Immature natural killer cell (primary cell): ENCODE measurements around the gene BEAN1. TPM values are rescaled to one million over a fixed set of nuclear protein-coding genes. Genes with fewer than 3 reads are reported as not detected.

Source experiments
- DNase-seq, 3 donors: peaks; one replicate each; pipeline ENCODE4 v3.0.0; 2022; ENCODE audit warnings: mixed read lengths in 1 of 3
- H3K27ac Mint-ChIP-seq, 6 donors: one replicate each; pipeline ENCODE4 v1.8.0; 2020; ENCODE audit warnings: mixed read lengths in 6 of 6, mild to moderate bottlenecking in 5 of 6, inconsistent platforms in 4 of 6, moderate library complexity in 3 of 6
- H3K27me3 Mint-ChIP-seq, 3 donors: one replicate each; pipeline ENCODE4 v1.8.0; 2020 to 2021; ENCODE audit warnings: low read depth in 3 of 3, mild to moderate bottlenecking in 3 of 3, mixed read lengths in 3 of 3, moderate library complexity in 3 of 3, inconsistent platforms in 1 of 3
- H3K36me3 Mint-ChIP-seq, 3 donors: one replicate each; pipeline ENCODE4 v1.8.0; 2020; ENCODE audit warnings: mixed read lengths in 3 of 3, inconsistent platforms in 2 of 3, mild to moderate bottlenecking in 2 of 3
- H3K4me1 Mint-ChIP-seq, 2 donors: one replicate each; pipeline ENCODE4 v1.8.0; 2020; ENCODE audit warnings: inconsistent platforms in 2 of 2, mild to moderate bottlenecking in 2 of 2, mixed read lengths in 2 of 2, moderate library complexity in 1 of 2
- H3K4me3 Mint-ChIP-seq, 5 donors: one replicate each; pipeline ENCODE4 v1.8.0; 2020; ENCODE audit warnings: mild to moderate bottlenecking in 5 of 5, mixed read lengths in 5 of 5, inconsistent platforms in 3 of 5, moderate library complexity in 3 of 5
- H3K9me3 Mint-ChIP-seq, 6 donors: one replicate each; pipeline ENCODE4 v1.8.0; 2020; ENCODE audit warnings: mild to moderate bottlenecking in 6 of 6, mixed read lengths in 6 of 6, inconsistent platforms in 4 of 6, moderate library complexity in 3 of 6
- polyA plus RNA-seq, 3 donors: library from polyadenylated mRNA; unstranded; fragments of 300-500 nt; fragmentation: Illumina TruSeq; gene quantifications; one replicate each; pipeline ENCODE4 v1.2.3, GENCODE V29; 2021

The BEAN1 gene
- under 1 TPM in 1 of 3 donors, not detected in 2; 0.32 TPM for polyA plus RNA-seq

- Mint-ChIP-seq H3K27me3 (peaks cover 22 to 27% (median 27%) of the 10 kb centered on the region in 3 donors), H3K4me1 (peaks cover 0 to 1% of the 10 kb centered on the region in 2 donors), H3K9me3 (peaks cover 0 to 2% (median 0%) of the 10 kb centered on the region in 6 donors), H3K4me3 (peak within 1 kb of the TSS in 4 of 5 donors; percentile 9 to 61 (median 40)), H3K27ac (no peak within 1 kb of the TSS), H3K36me3 (peaks cover 0 to 4% (median 0%) of the 10 kb centered on the region in 3 donors)
- no peak for DNase-seq
Observed at GRCh38 chr16:66427036-66427860, at the start of gene BEAN1. Gene BEAN1 (plus strand): TSS chr16:66427295. CDS start chr16:66437677, 10,382 bp downstream.

DNA sequence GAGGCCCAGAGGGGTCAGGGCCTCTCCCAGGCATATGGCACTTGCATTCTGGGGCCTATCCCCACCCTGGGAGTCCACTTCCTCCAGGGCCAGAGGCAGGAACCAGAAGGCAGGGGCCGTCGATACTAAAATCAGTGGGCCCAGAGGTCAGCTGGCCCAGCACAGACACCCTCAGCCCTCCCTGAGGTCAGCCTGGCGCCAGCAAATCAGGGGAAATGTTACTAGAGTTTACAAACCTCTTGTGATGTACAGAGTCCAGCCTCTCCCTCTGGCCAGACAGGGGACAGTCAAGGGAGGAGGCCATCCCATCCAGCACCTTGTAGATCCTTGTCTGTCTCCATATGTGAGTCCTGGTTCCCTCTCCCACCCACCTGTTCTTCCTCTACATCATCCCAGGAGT, 49.8 kb upstream of the BEAN1 start:
- H3K27ac Mint-ChIP-seq = no peak overlapping the region
- peaks cover 0 to 3% (median 0%) of the 10 kb centered on the region in 3 donors for H3K36me3 Mint-ChIP-seq
- H3K27me3 Mint-ChIP-seq = peaks cover 2 to 14% (median 9%) of the 10 kb centered on the region in 3 donors
- no peak overlapping the region for H3K4me3 Mint-ChIP-seq
- peaks cover 5 to 18% of the 10 kb centered on the region in 2 donors for H3K4me1 Mint-ChIP-seq
- H3K9me3 Mint-ChIP-seq = peaks cover 0 to 12% (median 2%) of the 10 kb centered on the region in 6 donors
- DNase-seq = no peak

DNA sequence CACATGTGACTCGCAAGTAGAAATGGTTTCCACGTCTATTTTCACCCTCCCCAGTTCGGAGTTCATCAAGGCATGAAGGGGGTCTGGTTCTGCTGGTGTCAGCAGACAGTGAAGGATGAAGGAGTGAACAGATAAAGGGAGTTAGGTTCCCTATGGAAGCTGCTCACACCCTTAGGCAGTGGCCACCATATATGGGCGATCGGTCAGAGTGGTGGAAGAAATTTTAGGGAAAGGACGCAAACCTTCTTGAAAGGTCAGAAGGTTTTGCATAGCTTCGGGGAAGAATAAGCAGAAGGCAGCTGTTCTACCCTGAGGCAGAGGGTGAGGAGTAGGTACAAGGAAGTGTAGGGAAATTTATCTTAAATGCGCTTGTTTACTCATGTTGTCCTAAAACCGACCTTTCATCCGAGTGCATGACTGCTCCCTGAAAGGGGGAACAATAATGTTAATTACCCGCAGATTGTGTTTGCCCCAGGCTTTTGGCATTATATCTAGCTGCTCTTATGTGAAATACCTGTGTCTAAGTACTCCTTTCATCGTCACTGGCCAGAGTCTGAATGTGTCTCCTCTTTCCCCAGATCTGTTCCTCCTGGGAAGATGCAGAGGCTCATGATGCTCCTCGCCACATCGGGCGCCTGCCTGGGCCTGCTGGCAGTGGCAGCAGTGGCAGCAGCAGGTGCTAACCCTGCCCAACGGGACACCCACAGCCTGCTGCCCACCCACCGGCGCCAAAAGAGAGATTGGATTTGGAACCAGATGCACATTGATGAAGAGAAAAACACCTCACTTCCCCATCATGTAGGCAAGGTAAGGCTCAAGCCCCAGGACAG, 48.1 kb upstream of the BEAN1 start:
- H3K4me1 Mint-ChIP-seq = peaks cover 5 to 18% of the 10 kb centered on the region in 2 donors
- H3K36me3 Mint-ChIP-seq = peaks cover 0 to 3% (median 0%) of the 10 kb centered on the region in 3 donors
- peaks cover 2 to 14% (median 9%) of the 10 kb centered on the region in 3 donors for H3K27me3 Mint-ChIP-seq
- peak overlapping the region; percentile 62 to 95 (median 80) for H3K27ac Mint-ChIP-seq
- DNase-seq = no peak
- peaks cover 0 to 12% (median 2%) of the 10 kb centered on the region in 6 donors for H3K9me3 Mint-ChIP-seq
- H3K4me3 Mint-ChIP-seq = peak overlapping the region in 1 of 5 donors; percentile 56

GRCh38 chr16:66379571-66379941, 47.5 kb upstream of the BEAN1 start:
- DNase-seq = peak; percentile 7 to 50 (median 42)
- peaks cover 0 to 12% (median 2%) of the 10 kb centered on the region in 6 donors for H3K9me3 Mint-ChIP-seq
- H3K36me3 Mint-ChIP-seq = peaks cover 0 to 3% (median 0%) of the 10 kb centered on the region in 3 donors
- H3K4me3 Mint-ChIP-seq = peak overlapping the region in 1 of 5 donors; percentile 56
- peak overlapping the region; percentile 62 to 95 (median 80) for H3K27ac Mint-ChIP-seq
- H3K4me1 Mint-ChIP-seq = peaks cover 5 to 18% of the 10 kb centered on the region in 2 donors
- peaks cover 2 to 14% (median 9%) of the 10 kb centered on the region in 3 donors for H3K27me3 Mint-ChIP-seq

DNA sequence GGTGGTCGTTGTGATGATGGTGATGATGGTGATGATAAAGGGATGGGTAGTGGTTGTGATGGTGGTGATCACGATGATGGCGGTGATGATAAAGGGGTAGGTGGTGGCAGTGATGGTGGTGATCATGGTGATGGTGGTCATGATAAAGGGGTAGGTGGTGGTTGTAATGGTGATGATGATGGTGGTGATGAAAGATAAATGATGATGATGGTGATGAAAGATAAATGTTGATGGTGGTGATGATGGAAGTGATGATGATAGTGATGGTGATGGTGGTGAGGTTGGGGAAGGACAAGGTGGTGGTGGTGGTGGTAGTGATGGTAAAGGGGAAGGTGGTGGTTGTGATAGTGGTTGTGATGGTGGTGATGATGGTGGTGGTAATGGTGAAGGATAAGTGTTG, 46.7 kb upstream of the BEAN1 start:
- H3K9me3 Mint-ChIP-seq = peaks cover 0 to 12% (median 2%) of the 10 kb centered on the region in 6 donors
- H3K4me3 Mint-ChIP-seq = peak overlapping the region in 1 of 5 donors; percentile 2
- H3K27me3 Mint-ChIP-seq = peaks cover 2 to 14% (median 9%) of the 10 kb centered on the region in 3 donors
- DNase-seq = no peak
- peaks cover 0 to 3% (median 0%) of the 10 kb centered on the region in 3 donors for H3K36me3 Mint-ChIP-seq
- H3K27ac Mint-ChIP-seq = peak overlapping the region; percentile 69 to 88 (median 81)
- peaks cover 5 to 18% of the 10 kb centered on the region in 2 donors for H3K4me1 Mint-ChIP-seq

DNA sequence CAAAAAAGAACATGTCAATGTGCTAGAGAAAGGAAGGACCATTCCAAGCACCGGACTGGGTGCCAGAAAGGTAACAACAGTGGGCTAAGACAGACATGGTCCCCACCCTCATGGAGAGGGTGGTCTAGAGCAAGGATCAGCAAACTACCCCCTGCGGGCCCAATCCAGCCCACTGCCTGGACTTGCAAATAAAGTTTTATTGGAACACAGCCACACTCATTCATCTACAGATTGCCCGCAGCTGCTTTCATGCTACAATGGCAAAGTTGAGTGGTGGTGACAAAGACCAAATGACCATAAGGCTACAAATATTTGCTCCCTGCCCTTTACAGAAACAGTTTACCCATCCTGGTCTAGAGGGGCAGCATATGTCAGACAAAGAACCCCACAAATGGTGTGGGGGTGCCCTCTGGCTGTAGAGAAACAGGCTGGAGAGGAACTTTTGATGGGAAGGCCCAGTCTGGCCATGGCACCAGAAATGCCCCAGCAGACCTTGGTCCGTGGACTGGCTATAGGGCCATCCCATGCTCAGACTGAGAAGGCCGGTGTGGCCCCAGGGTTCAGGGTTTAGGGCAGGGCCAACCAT, 45.4 kb upstream of the BEAN1 start:
- Mint-ChIP-seq H3K36me3 (peaks cover 0 to 3% (median 0%) of the 10 kb centered on the region in 3 donors), H3K27ac (no peak overlapping the region), H3K4me1 (peaks cover 5 to 18% of the 10 kb centered on the region in 2 donors), H3K4me3 (no peak overlapping the region), H3K27me3 (peaks cover 6 to 14% (median 14%) of the 10 kb centered on the region in 3 donors), H3K9me3 (peaks cover 0 to 12% (median 2%) of the 10 kb centered on the region in 6 donors)
- no peak for DNase-seq

DNA sequence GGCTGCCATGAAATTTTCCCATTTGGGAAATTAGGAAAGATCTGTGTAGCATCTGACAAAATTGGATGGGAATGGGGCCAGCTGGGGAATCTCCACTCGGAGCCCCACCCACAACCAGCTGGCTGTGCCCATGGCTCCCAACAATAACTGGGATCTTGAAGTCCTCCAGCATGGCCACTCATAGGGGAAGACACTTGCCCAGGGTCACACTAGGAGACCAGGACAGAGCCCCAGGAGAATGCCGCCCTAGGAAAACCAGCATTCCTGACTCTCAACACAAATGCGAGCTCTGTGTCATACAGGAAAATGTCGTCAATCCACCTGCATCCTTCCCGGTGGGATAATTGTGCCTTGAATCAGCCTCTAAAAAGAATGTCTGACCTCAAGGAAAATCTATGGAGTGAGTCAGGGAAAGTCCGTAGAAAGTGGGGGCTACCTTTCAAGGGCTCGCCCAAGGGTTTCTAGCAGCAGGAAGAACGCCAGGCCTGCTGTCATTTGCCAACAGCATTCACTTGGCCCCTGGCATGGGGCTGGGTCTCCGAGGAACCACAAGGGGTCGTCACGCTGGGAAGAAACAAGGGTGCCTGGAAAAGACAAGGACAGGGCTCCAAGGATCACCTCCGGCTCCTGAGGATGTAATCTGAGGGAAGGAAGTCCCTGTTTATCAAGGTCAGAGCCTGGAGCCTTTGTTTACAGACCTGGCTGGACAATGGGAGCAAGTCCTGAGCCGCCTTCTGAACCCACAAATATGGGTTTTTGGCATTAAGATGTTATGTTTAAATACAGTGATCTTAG, 44.7 kb upstream of the BEAN1 start:
- H3K4me3 Mint-ChIP-seq = no peak overlapping the region
- peaks cover 5 to 18% of the 10 kb centered on the region in 2 donors for H3K4me1 Mint-ChIP-seq
- H3K27me3 Mint-ChIP-seq = peaks cover 9 to 21% (median 14%) of the 10 kb centered on the region in 3 donors
- peaks cover 0 to 12% (median 2%) of the 10 kb centered on the region in 6 donors for H3K9me3 Mint-ChIP-seq
- no peak overlapping the region for H3K27ac Mint-ChIP-seq
- DNase-seq = no peak
- H3K36me3 Mint-ChIP-seq = peaks cover 0 to 3% (median 0%) of the 10 kb centered on the region in 3 donors

DNA sequence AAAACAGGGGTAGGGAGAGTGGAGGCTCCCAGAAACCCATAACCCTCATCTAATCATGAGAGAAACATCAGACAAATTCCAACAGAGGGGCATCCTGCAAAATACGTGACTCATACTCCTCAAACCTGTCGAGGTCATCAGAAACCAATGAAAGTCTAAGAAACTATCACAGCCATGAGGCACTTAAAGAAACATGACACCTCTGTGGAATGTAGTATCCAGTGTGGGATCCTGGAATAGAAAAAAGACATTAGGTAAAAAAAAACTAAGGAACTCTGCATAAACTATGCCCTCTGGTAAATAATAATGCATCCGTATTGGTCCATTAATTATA, 44.2 kb upstream of the BEAN1 start:
- DNase-seq = no peak
- Mint-ChIP-seq H3K4me3 (no peak overlapping the region), H3K9me3 (peaks cover 0 to 12% (median 2%) of the 10 kb centered on the region in 6 donors), H3K36me3 (peaks cover 0 to 3% (median 0%) of the 10 kb centered on the region in 3 donors), H3K27me3 (peaks cover 9 to 20% (median 14%) of the 10 kb centered on the region in 3 donors), H3K27ac (no peak overlapping the region), H3K4me1 (peaks cover 5 to 18% of the 10 kb centered on the region in 2 donors)

DNA sequence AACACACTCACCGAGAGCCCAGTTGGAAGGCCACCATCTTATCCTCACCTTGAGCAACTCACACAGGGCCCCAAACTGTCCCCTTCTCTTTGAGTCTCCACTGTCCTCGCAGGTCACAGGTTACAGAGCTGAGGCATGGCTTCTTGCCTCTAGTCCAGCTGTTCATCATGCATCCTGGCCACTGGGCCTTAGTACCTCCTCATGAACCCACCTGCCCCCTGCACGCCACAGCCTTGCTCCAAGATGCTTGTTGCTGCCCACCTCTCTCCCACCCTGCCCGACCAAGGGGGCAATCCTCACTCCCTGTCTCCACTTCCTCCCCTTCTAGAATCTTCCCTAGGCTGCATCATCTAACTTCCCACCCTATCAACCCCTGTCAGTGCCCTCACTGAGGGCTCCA, 43.5 kb upstream of the BEAN1 start:
- Mint-ChIP-seq H3K4me3 (no peak overlapping the region), H3K27ac (no peak overlapping the region)

GRCh38 chr16:66385415-66385814, 41.7 kb upstream of the BEAN1 start:
- Mint-ChIP-seq H3K27ac (no peak overlapping the region), H3K36me3 (peaks cover 0 to 2% (median 0%) of the 10 kb centered on the region in 3 donors), H3K27me3 (peaks cover 3 to 17% (median 9%) of the 10 kb centered on the region in 3 donors), H3K4me1 (peaks cover 3 to 5% of the 10 kb centered on the region in 2 donors), H3K4me3 (no peak overlapping the region), H3K9me3 (peaks cover 0 to 3% (median under 1%) of the 10 kb centered on the region in 6 donors)
- DNase-seq = no peak

More for the DNA sequence above, 43.5 kb upstream of the BEAN1 start:
- no peak for DNase-seq
- Mint-ChIP-seq H3K9me3 (peaks cover 0 to 12% (median 2%) of the 10 kb centered on the region in 6 donors), H3K36me3 (peaks cover 0 to 3% (median 0%) of the 10 kb centered on the region in 3 donors), H3K4me1 (peaks cover 5 to 17% of the 10 kb centered on the region in 2 donors), H3K27me3 (peaks cover 9 to 20% (median 14%) of the 10 kb centered on the region in 3 donors)

- Mint-ChIP-seq H3K36me3 (no peaks in the 10 kb centered on the region), H3K9me3 (no peaks in the 10 kb centered on the region), H3K27me3 (peaks cover 0 to 12% (median 7%) of the 10 kb centered on the region in 3 donors), H3K27ac (no peak overlapping the region), H3K4me1 (no peaks in the 10 kb centered on the region), H3K4me3 (no peak overlapping the region)
- DNase-seq = no peak
Observed at GRCh38 chr16:66386629-66387622, 40.2 kb upstream of the BEAN1 start.
